Thoracic aorta (tissue), 2 donors: Measurements from ENCODE around the gene PAK5. TPM values are rescaled to one million over a fixed set of nuclear protein-coding genes. Genes with fewer than 3 reads are reported as not detected.

Experiments used
- ATAC-seq: fragments of 150-250 bp; one replicate; pipeline ENCODE4 v1.8.0; 2017; ENCODE audit warnings: low read depth; ENCODE audit not compliant: insufficient number of reproducible peaks, low FRiP score
- DNase-seq: peaks from one replicate; pipeline ENCODE4 v3.0.0-alpha.2; 2020; ENCODE audit warnings: low spot score
- H3K27ac ChIP-seq, 2 donors: fragments of 200-600 bp; sonication (generic); 1 replicate in 1 of 2; 2 replicates in 1 of 2; pipeline ENCODE4 v1.5.1; 2016; ENCODE audit warnings: mild to moderate bottlenecking in 2 of 2, moderate library complexity in 2 of 2
- H3K27me3 ChIP-seq: fragments of 200-600 bp; sonication (generic); replicated peaks from 2 replicates; pipeline ENCODE4 v1.6.0; 2016; ENCODE audit warnings: mild to moderate bottlenecking; ENCODE audit not compliant: insufficient read depth
- H3K36me3 ChIP-seq: fragments of 200-600 bp; sonication (generic); one replicate; pipeline ENCODE4 v1.5.1; 2016
- H3K4me1 ChIP-seq, 2 donors: fragments of 200-600 bp; sonication (generic); 1 replicate in 1 of 2; 2 replicates in 1 of 2; pipeline versions ENCODE4 v1.5.1 to v1.6.0; 2016; ENCODE audit warnings: low read depth in 2 of 2, mild to moderate bottlenecking in 1 of 2; ENCODE audit not compliant: control insufficient read depth in 1 of 2
- H3K4me3 ChIP-seq: fragments of 200-600 bp; sonication (generic); 2 replicates; pipeline ENCODE4 v1.5.1; 2016; ENCODE audit warnings: mild to moderate bottlenecking
- H3K9me3 ChIP-seq: fragments of 200-600 bp; sonication (generic); 2 replicates; pipeline ENCODE4 v1.5.1; 2016
- total RNA-seq, 2 donors: library from RNA; depleted of rRNA; stranded (reverse); fragments of >200 nt; gene quantifications; one replicate each; pipeline versions ENCODE4 v1.1.0 to v1.2.3, GENCODE V29; 2016
- TF ChIP-seq, protein P1 (sequence below): fragments of 200-600 bp; sonication (generic); IDR thresholded peaks from one replicate; pipeline ENCODE4 v1.5.1; 2019; ENCODE audit warnings: antibody characterized with exemption

Gene PAK5
- total RNA-seq, 2 donors from 2014 or later, result not detected

DNA sequence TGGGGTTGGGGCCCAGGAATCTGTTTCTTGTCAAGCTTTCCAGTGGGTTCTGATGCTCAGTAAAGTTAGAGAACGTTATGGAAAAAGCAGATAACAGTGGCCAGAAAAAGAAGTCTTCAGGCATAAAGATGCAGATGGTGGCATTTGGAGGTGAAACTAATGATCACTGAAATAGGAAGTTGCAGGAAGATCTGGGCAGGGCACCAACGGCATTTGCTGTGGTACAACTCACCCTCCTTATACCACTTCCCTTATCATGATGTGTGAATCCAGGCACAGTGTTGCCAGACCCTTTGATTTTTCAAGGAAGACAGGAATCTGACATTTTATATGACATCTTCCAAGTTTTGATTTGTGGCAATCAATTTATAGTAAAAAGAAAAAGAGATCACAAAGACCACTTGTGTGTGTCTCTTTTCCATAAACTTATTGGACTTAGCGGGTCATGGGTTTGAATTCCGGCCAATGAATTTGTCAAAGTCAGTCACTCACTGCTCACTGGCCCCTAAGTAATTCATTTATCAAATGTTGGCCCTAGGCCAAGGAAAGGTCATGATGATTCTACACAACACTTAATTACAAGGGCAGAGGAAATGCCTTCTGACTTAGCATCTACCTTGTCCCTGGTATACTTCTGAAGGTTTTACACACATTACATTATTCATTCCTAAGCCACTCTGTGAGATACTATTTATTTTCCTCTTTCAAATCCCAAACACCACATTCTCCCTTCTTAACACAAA is 286.9 kb downstream of the PAK5 start:
- Histone ChIP-seq H3K9me3 (no peaks in the 10 kb centered on the region), H3K4me1 (no peaks in the 10 kb centered on the region), H3K4me3 (no peak overlapping the region), H3K27ac (no peak overlapping the region), H3K36me3 (no peaks in the 10 kb centered on the region), H3K27me3 (no peaks in the 10 kb centered on the region)
- TF ChIP-seq, protein P1, sequence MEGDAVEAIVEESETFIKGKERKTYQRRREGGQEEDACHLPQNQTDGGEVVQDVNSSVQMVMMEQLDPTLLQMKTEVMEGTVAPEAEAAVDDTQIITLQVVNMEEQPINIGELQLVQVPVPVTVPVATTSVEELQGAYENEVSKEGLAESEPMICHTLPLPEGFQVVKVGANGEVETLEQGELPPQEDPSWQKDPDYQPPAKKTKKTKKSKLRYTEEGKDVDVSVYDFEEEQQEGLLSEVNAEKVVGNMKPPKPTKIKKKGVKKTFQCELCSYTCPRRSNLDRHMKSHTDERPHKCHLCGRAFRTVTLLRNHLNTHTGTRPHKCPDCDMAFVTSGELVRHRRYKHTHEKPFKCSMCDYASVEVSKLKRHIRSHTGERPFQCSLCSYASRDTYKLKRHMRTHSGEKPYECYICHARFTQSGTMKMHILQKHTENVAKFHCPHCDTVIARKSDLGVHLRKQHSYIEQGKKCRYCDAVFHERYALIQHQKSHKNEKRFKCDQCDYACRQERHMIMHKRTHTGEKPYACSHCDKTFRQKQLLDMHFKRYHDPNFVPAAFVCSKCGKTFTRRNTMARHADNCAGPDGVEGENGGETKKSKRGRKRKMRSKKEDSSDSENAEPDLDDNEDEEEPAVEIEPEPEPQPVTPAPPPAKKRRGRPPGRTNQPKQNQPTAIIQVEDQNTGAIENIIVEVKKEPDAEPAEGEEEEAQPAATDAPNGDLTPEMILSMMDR, result no peak
- ATAC-seq, result no peak
- no peak for DNase-seq

DNA sequence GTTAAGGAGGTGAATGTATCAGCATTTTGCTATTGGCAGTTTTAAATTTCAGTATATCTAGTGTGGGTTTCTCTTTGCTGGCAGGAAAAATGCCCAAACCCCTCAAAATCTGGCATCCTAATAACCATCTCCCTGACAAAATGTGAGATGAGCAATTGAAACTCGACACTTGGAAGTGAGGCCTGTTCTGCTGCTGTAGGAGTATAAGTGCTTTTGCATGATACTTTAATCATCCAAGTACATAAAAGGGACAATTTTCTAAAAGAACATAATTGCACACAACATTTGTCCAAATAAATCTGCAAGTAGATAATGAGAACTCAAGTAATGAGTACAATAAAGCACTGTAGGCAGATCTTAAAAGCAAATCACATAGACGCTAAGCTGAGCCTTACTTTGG is 288.0 kb downstream of the PAK5 start:
- Histone ChIP-seq H3K27me3 (no peaks in the 10 kb centered on the region), H3K4me1 (no peaks in the 10 kb centered on the region), H3K27ac (no peak overlapping the region), H3K36me3 (no peaks in the 10 kb centered on the region), H3K4me3 (no peak overlapping the region), H3K9me3 (no peaks in the 10 kb centered on the region)
- no peak for ATAC-seq
- TF ChIP-seq, protein P1, result no peak
- no peak for DNase-seq

GRCh38 chr20:9550283-9550682 is 288.6 kb downstream of the PAK5 start:
- Histone ChIP-seq H3K4me1 (no peaks in the 10 kb centered on the region), H3K27me3 (no peaks in the 10 kb centered on the region), H3K36me3 (no peaks in the 10 kb centered on the region), H3K27ac (no peak overlapping the region), H3K4me3 (no peak overlapping the region), H3K9me3 (no peaks in the 10 kb centered on the region)
- TF ChIP-seq, protein P1, result no peak
- DNase-seq (no peak), ATAC-seq (no peak)

DNA sequence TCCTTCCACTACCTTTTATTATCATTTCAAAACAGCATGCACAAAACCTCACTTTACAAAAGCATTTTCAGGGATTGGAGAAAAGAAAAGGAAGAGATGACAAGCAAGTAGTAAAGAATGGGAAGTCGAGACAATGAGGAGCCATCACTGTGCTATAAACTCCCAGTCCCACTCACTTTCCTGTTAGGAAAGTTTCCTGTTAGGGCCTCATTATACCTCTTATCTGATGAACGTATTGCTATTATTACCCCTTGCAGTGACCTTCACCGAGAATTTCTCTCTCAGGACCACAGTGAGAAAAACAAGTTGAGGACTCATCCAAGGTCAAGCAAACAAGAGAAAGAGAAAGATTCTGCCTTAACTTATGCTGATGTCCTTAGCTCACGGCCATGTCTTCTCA is 295.7 kb downstream of the PAK5 start:
- ATAC-seq, result no peak

DNA sequence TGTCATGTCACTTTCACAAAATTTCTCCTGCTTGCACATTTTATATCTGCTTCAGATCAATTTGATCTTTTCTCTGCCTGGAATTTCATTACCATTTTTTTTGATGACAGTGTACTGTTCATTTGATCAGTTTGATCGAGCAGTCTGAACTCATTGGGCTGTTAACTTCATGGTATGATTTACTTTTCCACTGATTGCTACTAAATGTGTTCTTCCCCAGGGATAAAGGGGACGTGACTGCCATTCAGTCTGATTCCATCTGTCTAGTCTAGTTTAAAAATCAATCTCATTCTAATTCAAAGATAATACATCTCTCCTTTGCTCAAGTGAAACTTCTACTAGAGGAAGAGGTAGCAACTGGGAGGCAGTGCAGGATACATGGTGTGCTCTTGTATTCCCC is 303.4 kb downstream of the PAK5 start:
- no peak for ATAC-seq
- H3K27me3 ChIP-seq, result no peaks in the 10 kb centered on the region
- TF ChIP-seq, protein P1, result no peak
- DNase-seq, result no peak
- no peaks in the 10 kb centered on the region for H3K9me3 ChIP-seq
- H3K4me3 ChIP-seq, result no peak overlapping the region
- H3K27ac ChIP-seq, result no peak overlapping the region
- no peaks in the 10 kb centered on the region for H3K36me3 ChIP-seq
- no peaks in the 10 kb centered on the region for H3K4me1 ChIP-seq

More for the DNA sequence above, 295.7 kb downstream of the PAK5 start:
- no peaks in the 10 kb centered on the region for H3K36me3 ChIP-seq
- TF ChIP-seq, protein P1, result no peak
- H3K4me3 ChIP-seq, result no peak overlapping the region
- DNase-seq, result no peak
- H3K9me3 ChIP-seq, result no peaks in the 10 kb centered on the region
- no peaks in the 10 kb centered on the region for H3K27me3 ChIP-seq
- H3K27ac ChIP-seq, result no peak overlapping the region
- no peaks in the 10 kb centered on the region for H3K4me1 ChIP-seq
